Measurements from ENCODE around the gene PLXNB2. TPM values are rescaled to one million over a fixed set of nuclear protein-coding genes. Genes with fewer than 3 reads are reported as not detected.
A peak's percentile ranks its signal among the peaks of the same experiment; 100 is the strongest.

Gene PLXNB2
- total RNA-seq, 1 experiment from 2014 or later = 155 TPM

DNA sequence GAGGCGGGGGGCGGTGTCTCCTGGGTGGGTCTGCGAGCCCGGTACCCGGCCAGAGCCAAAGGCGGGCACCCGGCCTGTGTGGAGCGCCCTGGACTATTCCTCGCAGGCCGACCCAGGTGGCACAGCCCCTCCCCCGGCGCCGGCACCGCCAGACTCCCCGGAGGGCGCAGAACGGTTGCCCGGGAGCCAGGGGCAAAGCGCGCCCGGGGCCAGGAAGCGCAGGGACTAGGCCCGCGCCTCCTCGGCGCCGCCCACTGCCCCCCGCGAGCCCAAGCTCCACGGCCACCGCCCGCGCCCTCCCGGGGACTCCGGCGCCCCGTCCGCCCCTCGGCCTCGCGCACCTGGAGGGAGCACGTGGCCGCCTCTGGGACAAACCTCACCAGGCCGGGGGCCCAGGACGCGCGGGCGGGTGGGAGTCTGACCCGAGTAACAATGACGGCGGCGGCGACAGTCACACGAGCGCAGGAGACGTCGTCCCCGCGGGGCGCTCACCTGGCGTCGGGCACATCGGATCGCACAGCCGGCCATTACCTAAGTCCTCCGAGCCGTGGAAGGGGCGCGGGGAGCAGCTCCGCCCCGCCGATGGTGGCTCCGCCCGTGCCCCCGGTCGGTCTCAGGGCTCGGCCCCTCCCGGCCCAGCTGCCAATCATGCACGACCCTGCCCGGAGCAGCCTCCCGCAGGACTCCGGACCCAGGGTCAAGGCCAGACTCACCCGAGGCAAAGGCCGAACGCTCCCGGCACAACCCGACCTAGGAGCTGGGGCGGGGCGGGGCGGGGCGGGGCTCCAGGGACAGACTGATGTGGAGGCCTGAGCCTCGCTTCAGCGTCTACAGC, 7.4 kb downstream of the PLXNB2 start:
- no peaks in the 10 kb centered on the region for H3K9me3 ChIP-seq (ENCODE audit: low read depth, low read length, poor library complexity, severe bottlenecking)
- no peaks in the 10 kb centered on the region for H3K27me3 ChIP-seq (replicated peaks; ENCODE audit: insufficient read depth, low read depth, low read length, poor library complexity)
- intact Hi-C loops (cut with micrococcal nuclease; ENCODE audit: unreplicated experiment) = no loop called here
- no peak for DNase-seq (ENCODE audit: low spot score)
- ChIA-PET POLR2A (ENCODE audit: low non-redundant PET) (interaction anchor here (0.7 kb wide), 1 partner anchor 274 kb away, joined by 8 read pairs; no protein-coding TSS in a partner anchor), CTCF (no interaction called here)
- H3K27ac ChIP-seq (ENCODE audit: low read depth, low read length, poor library complexity, severe bottlenecking) = peak overlapping the region; percentile 73
- peaks cover 4% of the 10 kb centered on the region for H3K36me3 ChIP-seq (ENCODE audit: insufficient read depth, low read length, poor library complexity, severe bottlenecking)
- TF ChIP-seq, protein P1, sequence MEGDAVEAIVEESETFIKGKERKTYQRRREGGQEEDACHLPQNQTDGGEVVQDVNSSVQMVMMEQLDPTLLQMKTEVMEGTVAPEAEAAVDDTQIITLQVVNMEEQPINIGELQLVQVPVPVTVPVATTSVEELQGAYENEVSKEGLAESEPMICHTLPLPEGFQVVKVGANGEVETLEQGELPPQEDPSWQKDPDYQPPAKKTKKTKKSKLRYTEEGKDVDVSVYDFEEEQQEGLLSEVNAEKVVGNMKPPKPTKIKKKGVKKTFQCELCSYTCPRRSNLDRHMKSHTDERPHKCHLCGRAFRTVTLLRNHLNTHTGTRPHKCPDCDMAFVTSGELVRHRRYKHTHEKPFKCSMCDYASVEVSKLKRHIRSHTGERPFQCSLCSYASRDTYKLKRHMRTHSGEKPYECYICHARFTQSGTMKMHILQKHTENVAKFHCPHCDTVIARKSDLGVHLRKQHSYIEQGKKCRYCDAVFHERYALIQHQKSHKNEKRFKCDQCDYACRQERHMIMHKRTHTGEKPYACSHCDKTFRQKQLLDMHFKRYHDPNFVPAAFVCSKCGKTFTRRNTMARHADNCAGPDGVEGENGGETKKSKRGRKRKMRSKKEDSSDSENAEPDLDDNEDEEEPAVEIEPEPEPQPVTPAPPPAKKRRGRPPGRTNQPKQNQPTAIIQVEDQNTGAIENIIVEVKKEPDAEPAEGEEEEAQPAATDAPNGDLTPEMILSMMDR (conservative IDR thresholded peaks at IDR 0.05; ENCODE audit: low read depth, low read length) = no peak
- TF ChIP-seq EZH2 (IDR thresholded peaks at IDR 0.05; ENCODE audit: borderline replicate concordance, low read depth, low read length, poor library complexity, severe bottlenecking) = no peak
- BruUV-seq (replicated peaks) = no TSS peak
- H3K4me1 ChIP-seq (ENCODE audit: insufficient read depth, low read length, poor library complexity, severe bottlenecking) = peaks cover 74% of the 10 kb centered on the region
- H3K4me3 ChIP-seq (ENCODE audit: low read depth, low read length, poor library complexity, severe bottlenecking) = peak overlapping the region; percentile 41

- Histone ChIP-seq H3K27ac (ENCODE audit: low read depth, low read length, poor library complexity, severe bottlenecking) (peak overlapping the region; percentile 73), H3K4me1 (ENCODE audit: insufficient read depth, low read length, poor library complexity, severe bottlenecking) (peaks cover 74% of the 10 kb centered on the region), H3K4me3 (ENCODE audit: low read depth, low read length, poor library complexity, severe bottlenecking) (peak overlapping the region; percentile 41), H3K36me3 (ENCODE audit: insufficient read depth, low read length, poor library complexity, severe bottlenecking) (no peaks in the 10 kb centered on the region), H3K9me3 (ENCODE audit: low read depth, low read length, poor library complexity, severe bottlenecking) (no peaks in the 10 kb centered on the region), H3K27me3 (replicated peaks; ENCODE audit: insufficient read depth, low read depth, low read length, poor library complexity) (no peaks in the 10 kb centered on the region)
- no peak for TF ChIP-seq EZH2 (IDR thresholded peaks at IDR 0.05; ENCODE audit: borderline replicate concordance, low read depth, low read length, poor library complexity, severe bottlenecking)
- TF ChIP-seq, protein P1 (conservative IDR thresholded peaks at IDR 0.05; ENCODE audit: low read depth, low read length) = no peak
- no TSS peak for BruUV-seq (replicated peaks)
- intact Hi-C loops (cut with micrococcal nuclease; ENCODE audit: unreplicated experiment) = no loop called here
- CTCF ChIA-PET = no interaction called here
- POLR2A ChIA-PET (ENCODE audit: low non-redundant PET) = interaction anchor here (0.7 kb wide), 1 partner anchor 275 kb away, joined by 8 read pairs; no protein-coding TSS in a partner anchor
- DNase-seq (ENCODE audit: low spot score) = peak; percentile 80
Measured at GRCh38 chr22:50298937-50299784, 8.3 kb downstream of the PLXNB2 start.

GRCh38 chr22:50298266-50298637, 9.2 kb downstream of the PLXNB2 start:
- intact Hi-C loops (cut with micrococcal nuclease; ENCODE audit: unreplicated experiment) = no loop called here
- Histone ChIP-seq H3K4me3 (ENCODE audit: low read depth, low read length, poor library complexity, severe bottlenecking) (no peak overlapping the region), H3K27me3 (replicated peaks; ENCODE audit: insufficient read depth, low read depth, low read length, poor library complexity) (no peaks in the 10 kb centered on the region), H3K4me1 (ENCODE audit: insufficient read depth, low read length, poor library complexity, severe bottlenecking) (peaks cover 74% of the 10 kb centered on the region), H3K27ac (ENCODE audit: low read depth, low read length, poor library complexity, severe bottlenecking) (peak overlapping the region; percentile 57), H3K36me3 (ENCODE audit: insufficient read depth, low read length, poor library complexity, severe bottlenecking) (no peaks in the 10 kb centered on the region), H3K9me3 (ENCODE audit: low read depth, low read length, poor library complexity, severe bottlenecking) (no peaks in the 10 kb centered on the region)
- no peak for TF ChIP-seq EZH2 (IDR thresholded peaks at IDR 0.05; ENCODE audit: borderline replicate concordance, low read depth, low read length, poor library complexity, severe bottlenecking)
- TF ChIP-seq, protein P1 (conservative IDR thresholded peaks at IDR 0.05; ENCODE audit: low read depth, low read length) = no peak
- no TSS peak for BruUV-seq (replicated peaks)
- ChIA-PET POLR2A (ENCODE audit: low non-redundant PET) (no interaction called here), CTCF (no interaction called here)
- DNase-seq (ENCODE audit: low spot score) = no peak

Measured in A673 (cell line).